Measurements from ENCODE around the gene SLC9A9.

Gene SLC9A9

GRCh38 chr3:143848704-143849103, 436 bp upstream of the SLC9A9 start:
- no peak for DNase-seq (ENCODE audit: extremely low read depth in 1 of 2, low read depth in 1 of 2)

DNA sequence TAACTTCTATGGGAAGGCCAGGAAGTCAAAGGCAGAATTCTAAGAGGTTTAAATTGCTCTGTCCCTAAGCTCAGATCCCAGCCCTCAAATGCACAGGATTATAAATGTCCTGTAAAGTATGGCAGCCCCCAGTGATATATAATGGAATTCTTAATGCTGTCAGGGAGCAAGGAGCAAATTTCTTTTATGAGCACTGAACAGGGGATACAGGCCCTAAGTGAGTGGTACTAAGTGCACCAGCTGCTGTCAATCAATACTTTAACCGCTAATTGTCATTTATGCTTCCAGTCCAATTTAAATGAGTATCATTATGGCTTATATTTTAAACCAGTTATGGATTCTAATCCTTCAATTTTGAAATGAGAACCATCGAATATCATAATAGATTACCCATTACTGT, 4.7 kb downstream of the SLC9A9 start:
- DNase-seq (ENCODE audit: extremely low read depth in 1 of 2, low read depth in 1 of 2) = no peak

- DNase-seq (ENCODE audit: extremely low read depth in 1 of 2, low read depth in 1 of 2) = no peak
Measured at GRCh38 chr3:143840636-143841035, 7.6 kb downstream of the SLC9A9 start.

GRCh38 chr3:143839980-143840379, 8.3 kb downstream of the SLC9A9 start:
- no peak for DNase-seq (ENCODE audit: extremely low read depth in 1 of 2, low read depth in 1 of 2)

DNA sequence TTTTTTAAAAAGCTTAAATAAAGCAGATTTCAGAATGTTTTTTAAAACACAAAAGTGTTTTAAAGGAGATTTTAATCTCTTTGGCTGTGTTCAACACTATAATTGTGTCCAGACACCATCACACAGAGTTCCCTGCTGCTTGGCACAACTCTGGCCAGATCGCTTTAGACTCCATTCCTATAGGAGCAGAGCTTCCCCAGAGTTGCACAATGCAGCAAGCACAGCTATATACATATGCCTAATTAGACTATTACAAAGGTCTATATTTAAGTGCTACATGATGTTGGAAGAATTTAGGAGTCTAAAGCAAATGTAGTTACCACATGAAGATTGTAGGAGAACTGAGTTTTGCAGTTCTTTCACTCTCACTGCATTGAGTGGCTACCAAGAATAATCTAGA, 11.2 kb downstream of the SLC9A9 start:
- DNase-seq (ENCODE audit: extremely low read depth in 1 of 2, low read depth in 1 of 2) = no peak

DNA sequence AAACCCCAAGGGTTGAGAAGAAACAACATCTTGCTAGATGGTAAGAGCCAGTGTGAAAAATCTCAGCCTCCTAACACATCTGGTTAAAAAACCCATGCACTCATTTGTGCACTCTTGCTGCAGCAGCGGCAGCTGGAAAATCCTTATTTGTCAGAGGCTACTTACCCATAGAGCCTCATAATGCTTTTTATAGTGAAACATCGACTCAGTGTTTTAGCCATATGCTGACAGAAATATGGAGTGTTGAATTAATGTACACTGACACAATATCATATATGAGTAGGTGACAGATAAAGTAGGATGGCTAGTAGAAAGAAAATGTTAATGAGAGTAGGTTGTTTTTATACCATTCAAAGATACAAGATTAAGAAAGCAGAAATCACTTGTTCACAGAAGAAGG, 13.0 kb downstream of the SLC9A9 start:
- DNase-seq (ENCODE audit: extremely low read depth in 1 of 2, low read depth in 1 of 2) = no peak

GRCh38 chr3:143832433-143832832, 15.8 kb downstream of the SLC9A9 start:
- DNase-seq (ENCODE audit: extremely low read depth in 1 of 2, low read depth in 1 of 2) = no peak

DNA sequence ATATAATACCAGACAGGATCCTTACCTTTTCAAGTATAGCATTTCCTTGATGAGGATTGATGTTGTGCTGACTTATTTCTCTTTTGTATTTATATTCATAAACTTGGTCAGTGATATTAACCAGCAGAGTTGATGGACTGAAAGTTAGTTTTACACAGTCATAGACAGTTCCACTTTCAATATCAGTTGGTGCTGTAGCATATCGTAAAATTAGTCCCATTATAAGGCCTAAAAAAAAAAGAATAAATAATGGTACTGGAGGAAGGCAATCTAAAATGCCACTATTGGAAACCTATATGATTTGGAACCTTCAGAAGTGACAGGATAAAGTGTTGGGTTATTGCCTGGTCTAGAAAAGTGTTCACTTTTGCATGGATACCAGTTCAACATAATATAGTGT, 16.3 kb downstream of the SLC9A9 start:
- DNase-seq (ENCODE audit: extremely low read depth in 1 of 2, low read depth in 1 of 2) = no peak

- DNase-seq (ENCODE audit: extremely low read depth in 1 of 2, low read depth in 1 of 2) = no peak
Measured at GRCh38 chr3:143831208-143831607, 17.1 kb downstream of the SLC9A9 start.

GRCh38 chr3:143830786-143831185, 17.5 kb downstream of the SLC9A9 start:
- no peak for DNase-seq (ENCODE audit: extremely low read depth in 1 of 2, low read depth in 1 of 2)

DNA sequence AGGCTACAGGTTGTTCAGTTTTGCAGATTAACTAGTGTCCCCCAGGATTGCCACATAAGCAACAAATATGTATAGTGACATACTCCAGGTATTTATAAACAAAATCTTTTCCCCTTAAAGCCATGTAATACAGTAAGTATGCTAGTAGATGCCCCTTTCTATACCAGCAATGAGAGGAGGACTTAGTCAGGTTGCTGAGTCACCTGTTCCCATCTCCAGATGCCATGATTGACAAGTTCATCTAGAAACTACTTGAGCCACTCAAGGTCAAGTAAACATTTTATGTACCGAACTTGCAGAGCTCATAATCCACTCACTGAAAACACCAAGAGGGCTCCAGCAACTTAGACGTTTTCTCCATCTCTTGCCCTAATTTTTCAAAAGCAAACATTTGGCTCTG, 18.2 kb downstream of the SLC9A9 start:
- no peak for DNase-seq (ENCODE audit: extremely low read depth in 1 of 2, low read depth in 1 of 2)

GRCh38 chr3:143827425-143827824, 20.8 kb downstream of the SLC9A9 start:
- no peak for DNase-seq (ENCODE audit: extremely low read depth in 1 of 2, low read depth in 1 of 2)

DNA sequence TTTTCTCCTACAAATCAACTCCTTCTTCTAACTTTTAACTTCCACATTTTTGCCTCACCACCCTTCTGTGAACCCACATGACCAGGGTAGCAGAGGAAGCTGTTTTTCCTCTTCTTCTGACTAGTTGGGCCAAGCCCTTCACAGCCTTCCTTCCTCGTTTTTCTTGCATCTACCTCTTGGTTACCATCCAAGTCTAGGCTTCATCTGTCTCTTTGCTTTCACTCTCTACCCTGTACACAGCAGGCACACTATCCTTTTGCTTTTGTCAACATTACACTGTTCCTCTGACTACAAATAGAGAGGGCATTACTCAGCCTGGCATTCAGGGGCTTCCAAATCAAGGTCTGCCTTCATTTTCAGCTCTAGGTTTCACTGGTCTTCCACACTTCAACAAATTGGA, 22.0 kb downstream of the SLC9A9 start:
- no peak for DNase-seq (ENCODE audit: extremely low read depth in 1 of 2, low read depth in 1 of 2)

DNA sequence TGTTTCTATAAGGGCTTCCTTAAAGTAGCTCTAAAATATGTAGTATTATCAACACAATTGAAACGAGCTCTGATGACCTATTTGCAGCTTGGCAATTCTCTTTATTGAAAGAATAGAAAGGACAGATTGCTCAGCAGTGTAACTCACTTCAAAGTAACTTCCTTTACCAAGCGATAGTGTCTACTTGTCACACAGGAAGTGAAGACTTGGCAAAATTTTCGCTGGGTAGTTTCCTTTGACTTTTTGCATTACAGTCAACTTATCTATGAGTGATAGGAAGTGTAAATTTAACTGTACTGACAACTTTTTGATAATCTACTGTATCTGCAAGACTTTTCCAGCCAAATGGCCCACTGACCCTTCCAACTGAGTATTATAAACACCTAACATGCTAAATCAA, 22.8 kb downstream of the SLC9A9 start:
- DNase-seq (ENCODE audit: extremely low read depth in 1 of 2, low read depth in 1 of 2) = no peak

GRCh38 chr3:143824735-143825385, 23.4 kb downstream of the SLC9A9 start:
- DNase-seq (ENCODE audit: extremely low read depth in 1 of 2, low read depth in 1 of 2) = no peak

- no peak for DNase-seq (ENCODE audit: extremely low read depth in 1 of 2, low read depth in 1 of 2)
Measured at GRCh38 chr3:143822798-143823197, 25.5 kb downstream of the SLC9A9 start.

GRCh38 chr3:143822374-143822773, 25.9 kb downstream of the SLC9A9 start:
- DNase-seq (ENCODE audit: extremely low read depth in 1 of 2, low read depth in 1 of 2) = no peak

DNA sequence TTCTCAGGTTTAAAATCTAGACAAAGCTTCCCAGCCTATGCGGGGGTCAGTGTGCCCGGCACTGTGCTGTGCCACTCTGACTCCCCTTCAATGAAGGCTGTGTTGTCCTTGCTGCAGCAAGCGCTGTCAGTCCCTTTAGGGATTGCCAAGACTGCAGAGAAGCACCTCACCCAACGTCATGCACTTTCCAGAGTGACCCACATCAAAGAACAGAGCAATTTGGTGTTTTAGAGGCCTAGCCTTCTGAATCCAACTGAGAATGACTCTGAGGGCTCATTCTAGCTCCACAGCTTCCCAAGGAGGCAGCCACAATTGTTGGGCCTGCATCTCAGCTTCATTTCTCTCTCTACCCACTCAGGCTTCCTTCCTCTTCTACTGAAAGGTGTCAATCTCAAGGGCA, 26.4 kb downstream of the SLC9A9 start:
- no peak for DNase-seq (ENCODE audit: extremely low read depth in 1 of 2, low read depth in 1 of 2)

DNA sequence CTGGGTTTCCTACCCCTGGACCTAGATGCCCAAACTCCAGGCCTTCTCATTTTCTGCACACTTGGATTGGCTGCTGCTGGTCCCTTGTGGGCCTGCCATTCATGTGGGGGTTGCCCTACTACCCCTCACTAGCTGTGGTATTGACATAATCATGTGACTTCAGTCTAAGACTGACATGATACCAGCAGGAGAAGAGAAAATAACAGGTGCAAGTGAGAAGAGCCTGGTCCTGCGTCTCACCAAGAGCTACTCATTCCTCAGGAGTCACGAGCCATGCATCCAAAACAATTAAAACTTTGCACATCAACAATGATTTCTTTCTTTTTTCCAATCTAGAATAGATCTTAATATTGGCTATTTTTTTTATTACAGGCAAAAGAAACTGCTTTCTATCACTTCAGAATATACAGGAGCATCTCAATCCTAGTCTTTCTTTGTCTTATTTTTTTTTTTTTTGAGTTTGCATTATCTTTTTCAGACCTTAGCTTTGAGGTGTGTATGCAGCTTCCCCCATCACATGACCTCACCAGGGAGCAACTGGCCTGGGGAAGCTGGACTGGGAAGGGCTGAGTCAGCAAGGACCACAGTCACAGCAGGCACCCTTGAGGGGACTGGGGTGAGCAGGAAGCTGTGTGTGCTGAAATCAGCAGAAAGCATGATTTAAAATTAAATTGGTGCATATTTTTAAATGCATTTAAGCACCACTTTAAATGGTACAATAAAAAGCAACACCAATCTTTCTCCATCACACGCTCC, 27.6 kb downstream of the SLC9A9 start:
- no peak for DNase-seq (ENCODE audit: extremely low read depth in 1 of 2, low read depth in 1 of 2)

- no peak for DNase-seq (ENCODE audit: extremely low read depth in 1 of 2, low read depth in 1 of 2)
Measured at GRCh38 chr3:143819890-143820289, 28.4 kb downstream of the SLC9A9 start.

DNA sequence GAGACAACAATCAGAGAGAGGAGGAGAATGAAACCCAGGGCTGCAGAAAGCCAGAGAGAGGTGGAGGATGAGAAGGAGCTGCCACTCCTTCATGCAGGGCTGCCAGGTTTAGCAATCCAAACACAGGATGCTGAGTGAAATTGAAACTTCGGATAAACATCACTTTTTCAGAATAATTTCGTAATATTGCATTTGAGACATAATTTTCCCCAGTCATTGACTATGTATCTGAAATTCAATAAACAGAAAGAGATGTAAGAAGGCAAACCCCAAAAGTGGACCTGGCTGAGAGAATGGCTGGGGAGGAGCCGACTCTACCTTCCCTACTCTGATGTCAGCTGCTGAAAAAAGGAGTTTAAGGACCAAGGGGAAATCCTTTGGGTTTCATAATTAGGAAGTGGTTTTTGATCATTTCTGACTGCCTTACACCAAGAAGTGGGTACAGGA, 33.8 kb downstream of the SLC9A9 start:
- DNase-seq (ENCODE audit: extremely low read depth in 1 of 2, low read depth in 1 of 2) = no peak

DNA sequence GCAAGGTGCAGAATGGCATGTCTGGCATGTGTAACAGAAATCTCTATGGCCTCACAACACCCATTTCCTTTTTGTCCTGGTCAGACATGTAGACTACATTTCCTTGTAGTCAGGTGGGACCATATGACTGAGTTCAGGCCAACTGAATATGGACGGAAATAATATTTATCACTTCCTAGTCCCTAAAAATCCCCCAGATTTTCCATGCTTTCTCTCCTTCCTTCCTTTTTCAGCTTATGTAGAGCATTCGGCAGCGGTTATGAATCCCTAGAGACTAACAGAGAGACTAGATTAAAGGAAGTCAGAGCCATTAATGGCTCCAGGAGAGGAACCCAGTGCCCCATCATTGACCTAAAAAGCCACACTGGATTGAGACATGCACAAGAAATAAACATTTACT, 35.8 kb downstream of the SLC9A9 start:
- DNase-seq (ENCODE audit: extremely low read depth in 1 of 2, low read depth in 1 of 2) = no peak

DNA sequence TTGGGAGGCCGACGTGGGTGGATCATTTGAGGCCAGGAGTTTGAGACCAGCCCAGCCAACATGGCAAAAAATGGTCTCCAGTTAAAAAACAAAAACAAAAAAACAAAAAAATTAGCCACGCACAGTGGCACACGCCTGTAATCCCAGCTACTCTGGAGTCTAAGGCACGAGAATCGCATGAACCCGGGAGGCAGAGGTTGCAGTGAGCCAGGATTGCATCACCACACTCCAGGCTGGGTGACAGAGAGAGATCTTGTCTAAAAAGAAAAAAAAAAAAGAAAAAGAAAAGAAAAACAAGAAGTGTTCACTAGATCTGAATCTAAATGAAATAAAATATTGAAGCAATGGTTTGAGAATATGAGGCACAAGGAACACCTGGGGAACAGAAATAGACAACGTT, 36.7 kb downstream of the SLC9A9 start:
- no peak for DNase-seq (ENCODE audit: extremely low read depth in 1 of 2, low read depth in 1 of 2)
